ENCODE results near the gene DLG3.

The DLG3 gene

DNA sequence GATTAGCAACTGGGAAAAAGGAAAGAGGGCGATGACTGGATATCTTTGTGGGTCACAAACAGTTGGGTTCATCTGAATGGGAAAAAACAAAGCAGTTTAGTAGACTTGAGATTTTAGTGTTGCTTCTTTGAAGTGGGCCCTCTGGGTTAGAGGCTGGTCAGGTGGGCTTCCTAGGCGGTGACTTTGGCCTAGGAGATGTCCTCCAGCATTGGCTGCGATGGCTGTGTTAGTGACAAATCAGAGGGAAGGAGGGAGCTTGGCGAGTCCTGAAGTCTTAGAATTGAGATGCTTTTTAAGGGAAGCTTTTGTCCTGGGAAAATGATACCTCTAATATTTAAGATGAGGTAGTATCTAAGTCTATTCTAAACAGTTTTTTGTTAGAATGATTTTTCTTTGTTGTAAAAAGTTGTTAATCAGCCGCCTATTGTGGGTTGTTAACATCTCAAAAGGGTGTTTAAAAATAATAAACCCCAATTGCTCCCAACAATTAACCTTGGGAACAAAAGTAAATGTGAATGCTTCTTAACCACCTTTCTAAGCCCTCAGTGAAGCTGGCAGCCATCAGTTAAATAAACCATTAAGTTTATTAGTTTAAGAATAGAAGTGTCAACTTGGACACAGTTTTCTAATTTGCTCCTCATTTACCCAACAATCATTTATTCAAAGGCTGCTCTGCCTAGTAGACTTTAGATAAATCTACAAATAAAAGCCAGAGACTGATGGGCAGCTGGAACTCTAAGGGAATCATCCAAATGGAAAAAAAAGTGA lies 31.7 kb downstream of the DLG3 start:
- DNase-seq = no peak

- no peak for DNase-seq
Measured at GRCh38 chrX:70476934-70477733, 32.5 kb downstream of the DLG3 start.

DNA sequence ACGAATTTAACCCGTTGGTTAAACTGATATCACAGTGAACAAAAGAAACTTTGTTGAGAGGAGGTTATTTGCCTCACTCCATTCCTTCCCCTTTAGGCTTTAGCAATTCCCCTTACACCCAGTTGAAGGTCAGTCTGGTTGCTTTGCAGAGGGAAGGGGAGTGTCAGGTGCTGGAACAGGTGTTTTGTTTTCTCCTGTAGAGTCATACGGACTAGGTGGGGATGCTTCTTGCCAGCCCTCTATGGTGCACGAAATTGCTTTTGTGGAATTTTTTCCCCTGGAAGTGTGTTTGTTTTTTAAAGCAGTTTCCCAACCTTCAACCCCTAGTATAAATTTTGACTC lies 33.1 kb downstream of the DLG3 start:
- DNase-seq = no peak

- DNase-seq = no peak
Measured at GRCh38 chrX:70478526-70479245, 34.1 kb downstream of the DLG3 start.

GRCh38 chrX:70479247-70479921 lies 34.7 kb downstream of the DLG3 start:
- no peak for DNase-seq

GRCh38 chrX:70479922-70480659 lies 35.5 kb downstream of the DLG3 start:
- no peak for DNase-seq

DNA sequence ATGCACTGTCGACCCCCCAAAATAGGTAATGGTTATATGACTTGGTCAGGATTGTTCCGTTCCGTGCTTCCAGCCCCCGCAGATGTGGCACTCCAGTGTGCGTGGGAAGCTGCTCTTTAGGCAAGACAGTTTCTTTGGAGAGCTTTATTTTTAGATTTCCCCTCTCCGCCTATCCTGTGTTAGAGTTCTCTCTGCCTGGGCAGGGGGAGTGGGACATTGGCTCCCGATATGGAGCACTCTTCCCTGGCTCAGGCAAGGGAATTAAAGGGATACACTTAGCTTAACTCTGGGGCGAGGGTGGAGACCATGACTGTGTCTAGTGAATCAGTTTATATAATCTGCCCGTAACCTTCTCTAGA lies 36.0 kb downstream of the DLG3 start:
- DNase-seq = peak in 20 of 58 donors; percentile 0 to 60 (median 10)

- peak in 1 of 58 donors; percentile 2 for DNase-seq
Measured at GRCh38 chrX:70481471-70482270, 37.0 kb downstream of the DLG3 start.

- DNase-seq = no peak
Measured at GRCh38 chrX:70482300-70482699, 37.7 kb downstream of the DLG3 start.

DNA sequence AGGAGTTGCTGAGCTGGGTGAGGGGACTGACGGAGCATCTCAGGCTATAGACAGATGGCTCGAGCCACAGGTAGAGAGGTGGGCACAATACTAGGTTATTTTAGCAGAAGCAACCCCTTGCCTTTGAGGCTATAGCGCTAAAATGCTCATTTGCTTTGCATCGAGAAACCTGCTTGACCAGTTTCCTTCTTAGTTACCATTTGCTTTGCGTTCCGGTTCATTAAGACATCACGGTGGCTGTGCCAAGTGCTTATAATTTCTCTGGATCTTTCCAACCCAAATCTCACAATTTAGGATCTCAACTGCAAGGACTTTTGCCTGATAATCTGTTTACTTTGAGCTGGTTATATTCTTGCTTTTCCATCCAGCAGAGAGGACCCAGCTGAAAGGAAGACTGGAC lies 40.8 kb downstream of the DLG3 start:
- no peak for DNase-seq

- DNase-seq = no peak
Measured at GRCh38 chrX:70488856-70489255, 44.2 kb downstream of the DLG3 start.

GRCh38 chrX:70494441-70494840 lies 49.8 kb downstream of the DLG3 start:
- no peak for DNase-seq

GRCh38 chrX:70496491-70496890 lies 51.9 kb downstream of the DLG3 start:
- no peak for DNase-seq

DNA sequence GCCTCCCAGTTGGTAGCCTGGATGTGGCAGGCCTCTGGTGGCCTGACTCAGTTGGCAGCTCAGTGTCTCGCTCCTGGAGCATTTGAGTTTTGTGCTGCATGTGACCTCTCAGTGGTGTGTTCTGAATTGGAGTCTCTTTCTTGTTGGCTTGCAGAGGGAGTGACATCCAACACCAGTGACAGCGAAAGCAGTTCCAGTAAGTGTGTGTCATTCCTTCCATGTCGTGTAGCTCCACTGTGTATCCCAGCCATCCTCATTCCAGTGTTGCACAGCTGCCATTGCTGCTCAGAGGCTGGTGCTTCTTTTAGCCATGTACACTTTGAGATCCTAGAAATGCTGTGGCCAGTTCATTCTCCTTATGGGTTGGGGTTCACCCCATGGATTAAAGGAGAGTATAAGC lies 52.4 kb downstream of the DLG3 start:
- no peak for DNase-seq

DNA sequence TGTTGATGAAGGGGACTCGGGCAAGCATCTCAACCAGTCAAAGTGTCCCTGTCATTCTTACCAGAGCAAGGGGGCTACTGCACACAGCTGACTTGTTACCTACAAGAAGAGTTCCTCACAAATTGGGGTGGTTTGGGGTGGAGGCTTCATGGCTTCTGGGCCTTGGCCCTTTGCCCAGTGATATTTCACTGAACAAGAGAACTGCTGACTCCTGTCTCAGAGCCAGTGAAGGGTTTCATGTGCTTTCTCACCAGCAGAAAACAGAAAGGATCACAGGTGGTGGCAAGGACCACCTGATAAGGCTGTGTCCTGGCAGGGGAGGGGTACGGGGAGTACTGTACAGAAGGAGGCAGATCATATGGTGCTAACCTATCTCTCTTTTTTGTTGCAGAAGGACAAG lies 53.5 kb downstream of the DLG3 start:
- DNase-seq = no peak

DNA sequence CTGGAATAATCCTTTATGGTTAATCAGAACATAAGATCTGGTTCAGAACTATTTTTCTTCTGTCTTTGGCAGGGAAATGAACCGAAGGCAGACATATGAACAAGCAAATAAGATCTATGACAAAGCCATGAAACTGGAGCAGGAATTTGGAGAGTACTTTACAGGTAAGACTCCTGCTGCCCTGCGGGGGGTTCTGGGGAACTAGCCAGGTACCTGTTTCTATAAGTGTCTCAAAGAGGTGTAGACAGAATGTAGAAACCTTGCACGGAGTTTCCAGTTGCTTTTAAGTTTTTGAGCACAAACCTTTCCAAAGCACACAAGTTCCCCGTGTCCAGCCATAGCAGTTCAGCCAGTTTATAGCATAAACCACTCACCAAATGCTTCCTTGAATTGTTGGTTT lies 56.2 kb downstream of the DLG3 start:
- no peak for DNase-seq

DNA sequence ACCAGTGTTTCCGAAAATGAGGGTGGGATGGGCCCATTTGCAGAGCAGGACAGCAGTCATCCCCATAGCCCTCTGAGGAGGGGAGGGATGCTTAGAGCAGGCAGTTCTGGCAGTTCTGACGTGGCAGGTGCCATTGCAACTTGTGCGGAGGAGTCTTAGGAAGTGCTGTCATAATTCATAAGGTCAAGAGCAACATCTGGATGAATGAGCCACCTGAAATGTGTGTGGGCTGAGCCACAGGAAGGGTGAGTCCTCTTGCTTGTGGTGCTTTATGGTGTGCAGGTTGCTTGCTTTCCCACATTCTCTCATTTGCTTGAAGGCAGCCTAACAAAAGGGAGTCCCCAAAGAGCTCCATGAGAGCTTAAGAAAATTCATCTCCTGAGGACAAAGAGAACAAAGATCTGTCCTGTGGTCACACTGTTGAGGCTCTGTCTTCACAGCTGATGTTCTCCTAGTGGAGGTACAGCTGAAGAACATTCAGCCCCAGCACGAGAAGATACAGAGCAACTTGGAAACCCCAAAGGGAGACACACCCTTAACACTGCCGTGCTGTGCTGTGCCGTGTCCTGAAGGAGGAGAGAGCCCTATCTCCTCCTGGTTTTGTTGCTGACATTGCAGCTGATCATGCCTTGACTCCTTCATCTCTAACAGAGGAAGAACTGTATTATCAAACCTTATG lies 60.3 kb downstream of the DLG3 start:
- no peak for DNase-seq

DNA sequence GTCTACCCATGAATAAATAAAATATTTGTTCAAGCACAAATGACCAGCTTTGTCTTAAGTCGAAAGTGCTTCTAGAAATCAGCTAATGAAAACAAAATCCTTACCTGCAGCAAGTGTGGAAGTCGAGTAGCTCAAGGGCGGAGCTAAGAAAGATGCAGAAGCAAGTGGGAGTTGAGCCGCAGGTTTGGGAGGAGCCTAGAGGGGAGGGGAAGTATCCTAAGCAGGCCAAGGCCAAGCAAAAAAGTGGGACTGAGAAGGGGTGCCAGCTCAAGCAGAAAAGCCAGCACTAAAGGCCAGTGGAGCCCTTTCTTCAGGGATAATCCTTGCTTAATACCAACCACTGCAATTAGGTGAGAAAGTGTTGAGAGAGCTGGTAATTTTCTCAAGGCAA lies 60.8 kb downstream of the DLG3 start:
- DNase-seq = no peak

- no peak for DNase-seq
Measured at GRCh38 chrX:70508296-70508911, 63.8 kb downstream of the DLG3 start.
